WTC11 (cell line): Measurements from ENCODE around the gene CCDC124. TPM values are rescaled to one million over a fixed set of nuclear protein-coding genes. Genes with fewer than 3 reads are reported as not detected.
"Not testable (repeated sequence)": the region's sequence is repeated elsewhere in the genome, so short reads cannot be mapped to it uniquely, and the experiment has no call there.

Source experiments
- ATAC-seq: fragments of 200-7000 bp; cut with Tn5 transposase; 2 replicates; pipeline ENCODE4 v1.10.0; 2021; ENCODE audit warnings: mild to moderate bottlenecking, moderate library complexity
- CTCF ChIA-PET: fragments of 300-600 bp; sonication (Branson Sonifier 250); formaldehyde crosslinking; loops from one replicate; lab custom pipeline; 2021; ENCODE audit warnings: antibody characterized with exemption; lab: Charles Lee
- POLR2A ChIA-PET: fragments of 350-600 bp; sonication (Branson Sonifier 250); formaldehyde crosslinking; loops from one replicate; lab custom pipeline; 2021; ENCODE audit warnings: antibody characterized with exemption; lab: Charles Lee
- DNase-seq: peaks from one replicate; pipeline ENCODE4 v3.0.0; 2021; ENCODE audit warnings: low spot score
- H3K27ac Mint-ChIP-seq: 2 replicates; pipeline ENCODE4 v1.8.0; 2021; ENCODE audit warnings: mixed read lengths
- H3K27me3 Mint-ChIP-seq: 2 replicates; pipeline ENCODE4 v1.8.0; 2021; ENCODE audit warnings: low read depth, mild to moderate bottlenecking, moderate library complexity, mixed read lengths
- H3K36me3 Mint-ChIP-seq: 2 replicates; pipeline ENCODE4 v1.8.0; 2021; ENCODE audit warnings: mixed read lengths
- H3K4me1 Mint-ChIP-seq: 2 replicates; pipeline ENCODE4 v1.8.0; 2022; ENCODE audit warnings: mixed read lengths
- H3K4me3 Mint-ChIP-seq: 2 replicates; pipeline ENCODE4 v1.8.0; 2021; ENCODE audit warnings: mild to moderate bottlenecking, moderate library complexity, mixed read lengths
- H3K9me3 Mint-ChIP-seq: 2 replicates; pipeline ENCODE4 v1.8.0; 2021; ENCODE audit warnings: mixed read lengths
- NFATC4 ChIP-seq: fragments of 250-450 bp; sonication (Bioruptor Pico); IDR thresholded peaks from 2 replicates; pipeline ENCODE4 v1.9.0; 2021; ENCODE audit warnings: mild to moderate bottlenecking
- NR2C2 ChIP-seq: sonication (generic); formaldehyde crosslinking; IDR thresholded peaks from 2 replicates; pipeline ENCODE4 v1.8.0; 2022; ENCODE audit warnings: mild to moderate bottlenecking, missing genetic modification reagents
- NR3C1 ChIP-seq: sonication (generic); formaldehyde crosslinking; conservative IDR thresholded peaks from 2 replicates; pipeline ENCODE4 v1.8.1; 2023; ENCODE audit warnings: low read depth, mild to moderate bottlenecking, missing genetic modification reagents
- SMAD4 ChIP-seq: sonication (generic); formaldehyde crosslinking; IDR thresholded peaks from 2 replicates; pipeline ENCODE4 v1.8.0; 2022; ENCODE audit warnings: mild to moderate bottlenecking, missing genetic modification reagents
- TCF7 ChIP-seq: sonication (generic); formaldehyde crosslinking; IDR thresholded peaks from 2 replicates; pipeline ENCODE4 v1.8.0; 2022; ENCODE audit warnings: mild to moderate bottlenecking, low read depth, missing genetic modification reagents, moderate library complexity
- ZNF121 ChIP-seq: sonication (generic); formaldehyde crosslinking; IDR thresholded peaks from 2 replicates; pipeline ENCODE4 v1.8.0; 2023; ENCODE audit warnings: missing genetic modification reagents
- ZNF219 ChIP-seq: sonication (generic); formaldehyde crosslinking; IDR thresholded peaks from 2 replicates; pipeline ENCODE4 v1.8.0; 2023; ENCODE audit warnings: missing genetic modification reagents, mild to moderate bottlenecking, borderline replicate concordance
- ZNF416 ChIP-seq: fragments of 250-450 bp; sonication (Bioruptor Pico); IDR thresholded peaks from 2 replicates; pipeline ENCODE4 v1.9.0; 2021; ENCODE audit warnings: mild to moderate bottlenecking, inconsistent platforms
- total RNA-seq: library from RNA; stranded (reverse); gene quantifications from 3 replicates; pipeline ENCODE4 v1.2.3, GENCODE V29; 2021
- TF ChIP-seq, protein P1 (sequence below): sonication (generic); formaldehyde crosslinking; IDR thresholded peaks from 2 replicates; pipeline ENCODE4 v1.8.1; 2022; ENCODE audit warnings: low read depth, missing genetic modification reagents, borderline replicate concordance
- TF ChIP-seq, protein P2 (sequence below): sonication (generic); formaldehyde crosslinking; IDR thresholded peaks from 2 replicates; pipeline ENCODE4 v1.8.0; 2023; ENCODE audit warnings: mild to moderate bottlenecking, missing genetic modification reagents
- TF ChIP-seq, protein P3 (sequence below): sonication (generic); formaldehyde crosslinking; IDR thresholded peaks from 2 replicates; pipeline ENCODE4 v1.8.1; 2022; ENCODE audit warnings: low read depth, mild to moderate bottlenecking, moderate library complexity, missing genetic modification reagents, borderline replicate concordance
- TF ChIP-seq, protein P4 (sequence below): fragments of 250-450 bp; sonication (Bioruptor Pico); conservative IDR thresholded peaks from 2 replicates; pipeline ENCODE4 v1.9.0; 2021; ENCODE audit warnings: mild to moderate bottlenecking
- TF ChIP-seq, protein P5 (sequence below): sonication (generic); formaldehyde crosslinking; IDR thresholded peaks from 2 replicates; pipeline ENCODE4 v1.8.1; 2023; ENCODE audit warnings: mild to moderate bottlenecking, missing genetic modification reagents
- TF ChIP-seq, protein P6 (sequence below): sonication (generic); formaldehyde crosslinking; IDR thresholded peaks from 2 replicates; pipeline ENCODE4 v1.8.1; 2022; ENCODE audit warnings: mild to moderate bottlenecking, missing genetic modification reagents, moderate library complexity, borderline replicate concordance

Gene CCDC124
- total RNA-seq, 1 experiment from 2014 or later = 156 TPM

DNA sequence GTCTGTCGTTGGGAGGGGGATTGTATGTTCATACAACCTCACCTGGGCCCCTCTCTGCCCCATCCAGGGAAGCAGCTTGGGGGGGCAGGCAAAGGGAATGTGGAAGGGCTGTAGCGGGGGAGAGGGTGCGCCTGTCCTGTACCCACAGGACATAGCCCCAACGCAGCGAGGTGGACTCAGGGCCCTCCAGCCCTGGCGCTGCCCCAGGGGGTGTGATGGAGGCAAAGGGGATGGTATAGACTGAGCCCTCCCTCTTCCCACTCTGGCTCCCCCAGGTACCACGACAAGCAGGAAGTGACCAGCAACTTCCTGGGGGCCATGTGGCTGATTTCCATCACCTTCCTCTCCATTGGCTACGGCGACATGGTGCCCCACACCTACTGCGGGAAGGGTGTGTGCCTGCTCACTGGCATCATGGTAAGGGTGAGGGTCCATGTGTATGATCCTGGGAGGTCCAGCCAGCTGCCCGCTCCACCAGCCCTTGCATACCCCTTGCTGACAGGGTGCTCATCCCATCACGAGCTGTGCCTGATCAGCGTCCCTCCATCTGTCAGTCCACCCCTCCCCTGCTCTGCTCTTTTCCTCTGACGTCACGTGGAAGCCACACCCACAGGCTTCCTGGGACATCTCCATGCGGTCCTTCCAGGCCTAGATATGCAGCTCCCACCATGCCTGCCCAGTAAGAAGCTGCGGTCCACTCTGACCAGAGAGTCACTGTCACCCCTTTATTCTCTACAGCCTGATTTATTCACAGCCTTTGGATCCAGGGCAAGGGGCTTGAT lies 52.4 kb downstream of the CCDC124 start:
- H3K27me3 Mint-ChIP-seq = no peaks in the 10 kb centered on the region
- no peaks in the 10 kb centered on the region for H3K36me3 Mint-ChIP-seq
- H3K4me3 Mint-ChIP-seq = no peak overlapping the region
- POLR2A ChIA-PET = interaction anchor here (0.6 kb wide), 1 partner anchor 81 kb away, joined by 3 read pairs; no protein-coding TSS in a partner anchor
- ATAC-seq = peak; percentile 53; the same call in 1 of the 2 replicates
- H3K9me3 Mint-ChIP-seq = no peaks in the 10 kb centered on the region
- H3K27ac Mint-ChIP-seq = peak overlapping the region; percentile 53; the same call in 1 of the 2 replicates
- TF ChIP-seq, protein P1, sequence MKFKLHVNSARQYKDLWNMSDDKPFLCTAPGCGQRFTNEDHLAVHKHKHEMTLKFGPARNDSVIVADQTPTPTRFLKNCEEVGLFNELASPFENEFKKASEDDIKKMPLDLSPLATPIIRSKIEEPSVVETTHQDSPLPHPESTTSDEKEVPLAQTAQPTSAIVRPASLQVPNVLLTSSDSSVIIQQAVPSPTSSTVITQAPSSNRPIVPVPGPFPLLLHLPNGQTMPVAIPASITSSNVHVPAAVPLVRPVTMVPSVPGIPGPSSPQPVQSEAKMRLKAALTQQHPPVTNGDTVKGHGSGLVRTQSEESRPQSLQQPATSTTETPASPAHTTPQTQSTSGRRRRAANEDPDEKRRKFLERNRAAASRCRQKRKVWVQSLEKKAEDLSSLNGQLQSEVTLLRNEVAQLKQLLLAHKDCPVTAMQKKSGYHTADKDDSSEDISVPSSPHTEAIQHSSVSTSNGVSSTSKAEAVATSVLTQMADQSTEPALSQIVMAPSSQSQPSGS (CRISPR knock-in tag) = no peak
- TF ChIP-seq TCF7 = 0 out of 2 replicates have a peak, but pooled peaks have one; percentile 33
- TF ChIP-seq, all 79 proteins: peak for 1
- no peak for DNase-seq
- H3K4me1 Mint-ChIP-seq = peaks cover 5% of the 10 kb centered on the region
- CTCF ChIA-PET = interaction anchor here (0.7 to 1.0 kb wide), 3 partner anchors 38 to 53 kb away, joined by 3 to 5 read pairs (median 3); partner anchors contain the start of gene CCDC124

DNA sequence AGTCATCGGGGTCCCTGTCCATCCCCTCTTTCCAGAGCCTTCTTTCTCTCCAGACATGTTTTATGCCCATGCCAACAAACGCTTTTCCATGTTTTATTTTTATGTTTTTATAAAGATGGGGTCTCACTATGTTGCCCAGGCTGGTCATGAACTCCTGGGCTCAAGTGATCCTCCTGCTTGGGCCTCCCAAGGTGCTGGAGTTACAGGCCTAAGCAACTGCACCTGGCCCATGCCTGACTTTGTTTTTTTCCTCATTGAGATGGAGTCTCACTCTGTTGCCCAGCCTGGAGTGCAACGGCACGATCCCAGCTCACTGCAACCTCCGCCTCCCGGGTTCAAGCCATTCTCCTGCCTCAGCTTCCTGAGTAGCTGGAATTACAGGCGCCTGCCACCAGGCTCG lies 53.8 kb downstream of the CCDC124 start:
- H3K27ac Mint-ChIP-seq = not testable (repeated sequence)
- TF ChIP-seq ZNF121 = peak; percentile 68
- TF ChIP-seq, all 79 proteins: peak for 1; not testable (repeated sequence) for 78
- DNase-seq, H3K4me3 Mint-ChIP-seq, H3K4me1 Mint-ChIP-seq, POLR2A ChIA-PET, H3K9me3 Mint-ChIP-seq, H3K36me3 Mint-ChIP-seq, H3K27me3 Mint-ChIP-seq, ATAC-seq: not testable (repeated sequence)
- CTCF ChIA-PET = interaction anchor here (0.6 kb wide), 1 partner anchor 905 kb away, joined by 4 read pairs; no protein-coding TSS in a partner anchor

DNA sequence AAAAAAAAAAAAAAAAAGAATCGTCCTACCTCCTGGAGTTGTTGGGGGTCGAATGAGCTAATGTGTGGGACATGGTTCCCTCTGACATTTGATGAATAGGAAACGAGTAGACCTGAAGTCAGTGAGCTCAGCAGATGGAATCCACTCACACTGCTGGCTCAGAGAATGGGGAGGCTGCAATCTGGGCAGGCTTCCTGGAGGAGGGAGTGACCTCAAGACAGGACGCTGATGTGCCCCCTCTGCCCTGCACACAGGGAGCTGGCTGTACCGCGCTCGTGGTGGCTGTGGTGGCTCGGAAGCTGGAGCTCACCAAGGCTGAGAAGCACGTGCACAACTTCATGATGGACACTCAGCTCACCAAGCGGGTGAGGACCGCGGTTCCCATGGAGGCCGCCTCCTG lies 55.3 kb downstream of the CCDC124 start:
- Mint-ChIP-seq H3K4me3 (no peak overlapping the region), H3K9me3 (no peaks in the 10 kb centered on the region), H3K4me1 (peaks cover 5% of the 10 kb centered on the region), H3K27ac (no peak overlapping the region), H3K27me3 (no peaks in the 10 kb centered on the region), H3K36me3 (no peaks in the 10 kb centered on the region)
- CTCF ChIA-PET = interaction anchor here (0.6 to 1.2 kb wide), 4 partner anchors 10 to 458 kb away, joined by 3 to 4 read pairs (median 4); no protein-coding TSS in a partner anchor
- no peak for ATAC-seq
- no peak for DNase-seq
- POLR2A ChIA-PET = interaction anchor here (0.5 to 0.6 kb wide), 2 partner anchors 143 to 211 kb away, joined by 5 to 8 read pairs; no protein-coding TSS in a partner anchor
- TF ChIP-seq, protein P2, sequence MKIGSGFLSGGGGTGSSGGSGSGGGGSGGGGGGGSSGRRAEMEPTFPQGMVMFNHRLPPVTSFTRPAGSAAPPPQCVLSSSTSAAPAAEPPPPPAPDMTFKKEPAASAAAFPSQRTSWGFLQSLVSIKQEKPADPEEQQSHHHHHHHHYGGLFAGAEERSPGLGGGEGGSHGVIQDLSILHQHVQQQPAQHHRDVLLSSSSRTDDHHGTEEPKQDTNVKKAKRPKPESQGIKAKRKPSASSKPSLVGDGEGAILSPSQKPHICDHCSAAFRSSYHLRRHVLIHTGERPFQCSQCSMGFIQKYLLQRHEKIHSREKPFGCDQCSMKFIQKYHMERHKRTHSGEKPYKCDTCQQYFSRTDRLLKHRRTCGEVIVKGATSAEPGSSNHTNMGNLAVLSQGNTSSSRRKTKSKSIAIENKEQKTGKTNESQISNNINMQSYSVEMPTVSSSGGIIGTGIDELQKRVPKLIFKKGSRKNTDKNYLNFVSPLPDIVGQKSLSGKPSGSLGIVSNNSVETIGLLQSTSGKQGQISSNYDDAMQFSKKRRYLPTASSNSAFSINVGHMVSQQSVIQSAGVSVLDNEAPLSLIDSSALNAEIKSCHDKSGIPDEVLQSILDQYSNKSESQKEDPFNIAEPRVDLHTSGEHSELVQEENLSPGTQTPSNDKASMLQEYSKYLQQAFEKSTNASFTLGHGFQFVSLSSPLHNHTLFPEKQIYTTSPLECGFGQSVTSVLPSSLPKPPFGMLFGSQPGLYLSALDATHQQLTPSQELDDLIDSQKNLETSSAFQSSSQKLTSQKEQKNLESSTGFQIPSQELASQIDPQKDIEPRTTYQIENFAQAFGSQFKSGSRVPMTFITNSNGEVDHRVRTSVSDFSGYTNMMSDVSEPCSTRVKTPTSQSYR = no peak
- TF ChIP-seq, protein P3, sequence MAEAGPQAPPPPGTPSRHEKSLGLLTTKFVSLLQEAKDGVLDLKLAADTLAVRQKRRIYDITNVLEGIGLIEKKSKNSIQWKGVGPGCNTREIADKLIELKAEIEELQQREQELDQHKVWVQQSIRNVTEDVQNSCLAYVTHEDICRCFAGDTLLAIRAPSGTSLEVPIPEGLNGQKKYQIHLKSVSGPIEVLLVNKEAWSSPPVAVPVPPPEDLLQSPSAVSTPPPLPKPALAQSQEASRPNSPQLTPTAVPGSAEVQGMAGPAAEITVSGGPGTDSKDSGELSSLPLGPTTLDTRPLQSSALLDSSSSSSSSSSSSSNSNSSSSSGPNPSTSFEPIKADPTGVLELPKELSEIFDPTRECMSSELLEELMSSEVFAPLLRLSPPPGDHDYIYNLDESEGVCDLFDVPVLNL = no peak
- no peak for TF ChIP-seq ZNF416 (CRISPR knock-in tag)
- no peak for TF ChIP-seq SMAD4 (CRISPR knock-in tag)
- TF ChIP-seq NFATC4 (CRISPR knock-in tag) = no peak
- TF ChIP-seq, protein P4, sequence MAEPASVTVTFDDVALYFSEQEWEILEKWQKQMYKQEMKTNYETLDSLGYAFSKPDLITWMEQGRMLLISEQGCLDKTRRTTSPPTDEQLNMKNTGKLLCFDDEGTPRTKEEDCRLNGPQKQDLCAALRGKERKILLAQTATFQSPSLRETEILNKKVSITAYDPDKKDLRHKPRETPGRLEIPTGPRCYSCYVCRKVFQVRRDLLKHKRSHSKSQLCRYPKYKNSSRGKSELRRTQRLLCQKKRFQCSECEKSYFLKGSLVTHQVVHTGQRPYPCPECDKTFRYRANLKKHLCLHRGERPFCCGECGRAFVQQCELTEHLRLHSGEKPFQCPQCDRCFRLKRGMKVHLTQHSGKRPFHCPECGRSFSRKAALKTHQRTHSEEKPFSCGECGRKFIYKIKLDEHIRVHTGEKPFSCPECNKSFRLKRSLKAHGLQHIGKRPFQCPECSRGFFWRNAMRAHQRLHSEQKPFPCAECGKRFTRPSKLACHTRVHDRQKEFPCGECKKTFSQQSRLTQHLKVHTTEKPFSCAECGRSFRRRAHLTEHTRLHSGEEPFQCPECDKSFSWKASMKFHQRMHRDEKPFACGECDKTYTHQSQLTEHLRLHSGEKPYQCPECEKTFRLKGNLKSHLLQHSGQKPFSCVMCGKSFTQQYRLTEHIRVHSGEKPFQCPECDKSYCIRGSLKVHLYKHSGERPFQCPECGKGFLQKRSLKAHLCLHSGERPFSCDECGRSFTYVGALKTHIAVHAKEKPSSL (CRISPR knock-in tag) = no peak
- TF ChIP-seq, protein P5, sequence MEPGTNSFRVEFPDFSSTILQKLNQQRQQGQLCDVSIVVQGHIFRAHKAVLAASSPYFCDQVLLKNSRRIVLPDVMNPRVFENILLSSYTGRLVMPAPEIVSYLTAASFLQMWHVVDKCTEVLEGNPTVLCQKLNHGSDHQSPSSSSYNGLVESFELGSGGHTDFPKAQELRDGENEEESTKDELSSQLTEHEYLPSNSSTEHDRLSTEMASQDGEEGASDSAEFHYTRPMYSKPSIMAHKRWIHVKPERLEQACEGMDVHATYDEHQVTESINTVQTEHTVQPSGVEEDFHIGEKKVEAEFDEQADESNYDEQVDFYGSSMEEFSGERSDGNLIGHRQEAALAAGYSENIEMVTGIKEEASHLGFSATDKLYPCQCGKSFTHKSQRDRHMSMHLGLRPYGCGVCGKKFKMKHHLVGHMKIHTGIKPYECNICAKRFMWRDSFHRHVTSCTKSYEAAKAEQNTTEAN (CRISPR knock-in tag) = no peak
- TF ChIP-seq ZNF219 = no peak
- TF ChIP-seq NR3C1 (CRISPR knock-in tag) = no peak
- TF ChIP-seq, protein P6, sequence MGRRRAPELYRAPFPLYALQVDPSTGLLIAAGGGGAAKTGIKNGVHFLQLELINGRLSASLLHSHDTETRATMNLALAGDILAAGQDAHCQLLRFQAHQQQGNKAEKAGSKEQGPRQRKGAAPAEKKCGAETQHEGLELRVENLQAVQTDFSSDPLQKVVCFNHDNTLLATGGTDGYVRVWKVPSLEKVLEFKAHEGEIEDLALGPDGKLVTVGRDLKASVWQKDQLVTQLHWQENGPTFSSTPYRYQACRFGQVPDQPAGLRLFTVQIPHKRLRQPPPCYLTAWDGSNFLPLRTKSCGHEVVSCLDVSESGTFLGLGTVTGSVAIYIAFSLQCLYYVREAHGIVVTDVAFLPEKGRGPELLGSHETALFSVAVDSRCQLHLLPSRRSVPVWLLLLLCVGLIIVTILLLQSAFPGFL (CRISPR knock-in tag) = no peak
- no peak for TF ChIP-seq NR2C2
